SU-DHL-6 (cell line): ENCODE results near the gene ELP5.

ENCODE experiments used
- H2AFZ ChIP-seq: fragments of 200-600 bp; sonication (generic); 2 replicates; pipeline ENCODE4 v1.6.1; 2014; ENCODE audit warnings: low read depth, mild to moderate bottlenecking, moderate library complexity, mixed read lengths, antibody characterized with exemption, low read length; ENCODE audit not compliant: severe bottlenecking
- H3F3A ChIP-seq: fragments of 200-600 bp; shearing (Covaris generic); 2 replicates; pipeline ENCODE4 v1.6.0; 2016; ENCODE audit warnings: antibody characterized with exemption, mild to moderate bottlenecking; ENCODE audit not compliant: insufficient read depth
- H3K27ac ChIP-seq: fragments of 200-600 bp; sonication (generic); 2 replicates; pipeline ENCODE4 v1.5.1; 2016; ENCODE audit warnings: low read depth, mild to moderate bottlenecking, low read length, moderate library complexity, mixed read lengths
- H3K27me3 ChIP-seq: fragments of 200-600 bp; sonication (generic), shearing (Covaris generic); 2 replicates; pipeline ENCODE4 v1.6.0; 2014; ENCODE audit warnings: mild to moderate bottlenecking, low read length
- H3K36me3 ChIP-seq: fragments of 200-600 bp; sonication (generic); 2 replicates; pipeline ENCODE4 v1.6.1; 2014; ENCODE audit warnings: mild to moderate bottlenecking, low read length, mixed read lengths
- H3K4me2 ChIP-seq: fragments of 300-600, 200-600 bp; shearing (Covaris generic), sonication (generic); 2 replicates; pipeline ENCODE4 v1.6.0; 2014; ENCODE audit warnings: low read length, low read depth, mild to moderate bottlenecking; ENCODE audit not compliant: poor library complexity, severe bottlenecking
- H3K4me3 ChIP-seq: fragments of 200-600 bp; sonication (generic); 2 replicates; pipeline ENCODE4 v1.5.1; 2014; ENCODE audit warnings: antibody characterized with exemption, low read length, mild to moderate bottlenecking, mixed read lengths; ENCODE audit not compliant: insufficient read depth, poor library complexity, severe bottlenecking
- H3K79me2 ChIP-seq: fragments of 200-600 bp; sonication (generic); 2 replicates; pipeline ENCODE4 v1.6.1; 2014; ENCODE audit warnings: mild to moderate bottlenecking, low read length, moderate library complexity; ENCODE audit not compliant: insufficient read depth
- H3K9ac ChIP-seq: fragments of 200-600 bp; sonication (generic); 2 replicates; pipeline ENCODE4 v1.7.0; 2014; ENCODE audit warnings: mild to moderate bottlenecking, low read length
- H3K9me2 ChIP-seq: fragments of 200-600 bp; sonication (generic); replicated peaks from 2 replicates; pipeline ENCODE4 v1.6.1; 2014; ENCODE audit warnings: low read length; ENCODE audit not compliant: insufficient read depth
- H3K9me3 ChIP-seq: fragments of 200-600 bp; sonication (generic); 2 replicates; pipeline ENCODE4 v1.6.1; 2014; ENCODE audit warnings: low read length, mixed read lengths; ENCODE audit not compliant: insufficient read depth
- H4K20me1 ChIP-seq: fragments of 200-600 bp; sonication (generic); 2 replicates; pipeline ENCODE4 v1.6.1; 2014; ENCODE audit warnings: low read depth, mild to moderate bottlenecking, antibody characterized with exemption, low read length, moderate library complexity, mixed read lengths
- EZH2phosphoT487 ChIP-seq: fragments of 200-600 bp; sonication (generic), shearing (Covaris generic); conservative IDR thresholded peaks from 2 replicates; pipeline ENCODE4 v1.6.1; 2018; ENCODE audit warnings: mild to moderate bottlenecking, antibody characterized with exemption, low read length, moderate library complexity, mixed read lengths
- TF ChIP-seq, protein P1 (sequence below): fragments of 200-600 bp; sonication (generic); IDR thresholded peaks from one replicate; pipeline ENCODE4 v1.5.1; 2017; ENCODE audit warnings: antibody characterized with exemption, mild to moderate bottlenecking, low read length, moderate library complexity; ENCODE audit not compliant: insufficient read depth, poor library complexity, severe bottlenecking

The ELP5 gene

DNA sequence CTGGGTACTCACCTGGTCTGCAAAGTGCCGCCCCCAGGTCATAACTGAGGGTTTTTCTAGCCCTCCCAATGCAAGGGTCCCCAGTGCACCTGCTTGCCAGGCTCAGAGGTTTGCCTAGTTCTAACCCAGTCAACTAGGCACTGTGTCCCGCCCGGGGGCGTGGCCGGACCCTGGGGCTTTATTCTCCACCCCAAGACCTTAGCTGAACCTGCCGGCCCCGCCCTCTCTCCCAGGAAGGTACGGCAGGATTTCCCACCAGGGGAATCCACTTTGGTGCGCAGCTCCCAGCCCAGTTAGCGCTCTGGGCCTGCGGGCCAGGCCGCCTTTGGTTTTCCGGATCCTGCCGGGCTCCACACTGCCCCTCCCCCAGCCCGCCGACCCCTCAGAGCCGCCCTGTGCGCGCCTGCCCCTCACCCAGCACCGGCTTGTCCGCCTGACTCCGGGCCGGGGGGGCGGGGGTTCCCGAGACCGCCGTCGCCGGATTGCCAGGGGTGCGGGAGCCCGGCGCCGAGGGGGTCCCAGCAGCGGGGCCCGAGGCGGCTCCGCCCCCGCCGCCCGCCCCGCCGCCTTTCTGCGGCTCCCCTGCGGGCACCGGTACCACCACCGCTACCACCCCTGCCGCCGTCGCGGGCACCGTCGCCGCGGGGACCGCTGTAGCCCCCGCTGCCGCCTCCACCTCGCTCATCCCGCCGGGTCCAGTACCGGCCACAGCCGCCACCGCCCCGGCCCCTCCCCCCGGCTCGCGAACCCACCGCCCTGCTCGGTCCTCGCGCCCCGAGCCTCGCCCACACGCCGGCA lies 42.0 kb downstream of the ELP5 start:
- H3K9me3 ChIP-seq = no peaks in the 10 kb centered on the region
- no peaks in the 10 kb centered on the region for H3K79me2 ChIP-seq
- no peak overlapping the region for H3K4me2 ChIP-seq
- H3K9ac ChIP-seq = no peak overlapping the region
- H3K9me2 ChIP-seq = no peaks in the 10 kb centered on the region
- H2AFZ ChIP-seq = no peak overlapping the region
- no peaks in the 10 kb centered on the region for H4K20me1 ChIP-seq
- H3K27me3 ChIP-seq = no peaks in the 10 kb centered on the region
- no peaks in the 10 kb centered on the region for H3K36me3 ChIP-seq
- TF ChIP-seq, protein P1, sequence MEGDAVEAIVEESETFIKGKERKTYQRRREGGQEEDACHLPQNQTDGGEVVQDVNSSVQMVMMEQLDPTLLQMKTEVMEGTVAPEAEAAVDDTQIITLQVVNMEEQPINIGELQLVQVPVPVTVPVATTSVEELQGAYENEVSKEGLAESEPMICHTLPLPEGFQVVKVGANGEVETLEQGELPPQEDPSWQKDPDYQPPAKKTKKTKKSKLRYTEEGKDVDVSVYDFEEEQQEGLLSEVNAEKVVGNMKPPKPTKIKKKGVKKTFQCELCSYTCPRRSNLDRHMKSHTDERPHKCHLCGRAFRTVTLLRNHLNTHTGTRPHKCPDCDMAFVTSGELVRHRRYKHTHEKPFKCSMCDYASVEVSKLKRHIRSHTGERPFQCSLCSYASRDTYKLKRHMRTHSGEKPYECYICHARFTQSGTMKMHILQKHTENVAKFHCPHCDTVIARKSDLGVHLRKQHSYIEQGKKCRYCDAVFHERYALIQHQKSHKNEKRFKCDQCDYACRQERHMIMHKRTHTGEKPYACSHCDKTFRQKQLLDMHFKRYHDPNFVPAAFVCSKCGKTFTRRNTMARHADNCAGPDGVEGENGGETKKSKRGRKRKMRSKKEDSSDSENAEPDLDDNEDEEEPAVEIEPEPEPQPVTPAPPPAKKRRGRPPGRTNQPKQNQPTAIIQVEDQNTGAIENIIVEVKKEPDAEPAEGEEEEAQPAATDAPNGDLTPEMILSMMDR = no peak
- no peak for TF ChIP-seq EZH2phosphoT487
- no peak overlapping the region for H3K4me3 ChIP-seq
- no peaks in the 10 kb centered on the region for H3F3A ChIP-seq
- no peak overlapping the region for H3K27ac ChIP-seq

DNA sequence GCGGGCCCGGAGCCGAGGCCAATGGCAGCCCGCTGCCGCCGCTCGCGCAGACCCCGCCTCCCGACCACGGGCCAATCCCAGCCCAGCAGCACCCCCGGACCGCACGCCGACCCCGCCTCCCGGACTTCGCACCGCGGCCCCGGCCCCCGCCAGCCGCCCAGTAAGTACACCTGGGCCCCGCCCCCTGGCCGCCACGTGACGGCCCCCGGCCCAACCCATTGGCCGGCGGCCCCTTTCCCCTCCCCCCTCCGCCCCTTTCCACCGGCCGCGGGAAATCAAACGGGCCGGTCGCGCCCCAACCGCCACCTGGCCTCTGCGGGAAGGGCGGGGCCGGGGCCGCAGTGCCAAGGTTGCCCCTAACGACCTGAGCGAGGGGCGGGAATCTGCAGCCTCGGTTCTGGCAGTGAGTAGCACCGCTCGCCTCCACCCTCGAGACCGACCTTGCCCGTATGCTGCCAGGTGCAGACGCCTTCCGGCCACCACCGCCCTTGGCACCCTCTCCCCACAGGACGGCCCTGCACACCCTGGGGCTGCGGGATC lies 42.7 kb downstream of the ELP5 start, which contains the start of gene YBX2:
YBX2 (minus strand) TSS at position 26 of the 540 bp plus-strand sequence. CDS start 139 bp downstream, outside the sequence.
- no peaks in the 10 kb centered on the region for H3K79me2 ChIP-seq
- no peaks in the 10 kb centered on the region for H3K9me3 ChIP-seq
- H3K4me3 ChIP-seq = peak within 1 kb of the TSS; percentile 18
- no peaks in the 10 kb centered on the region for H3K9me2 ChIP-seq
- H3K9ac ChIP-seq = 0 out of 2 replicates have a peak within 1 kb of the TSS, but pooled peaks have one; percentile 24
- H2AFZ ChIP-seq = no peak within 1 kb of the TSS
- H3K4me2 ChIP-seq = peak within 1 kb of the TSS; percentile 46
- H3K36me3 ChIP-seq = no peaks in the 10 kb centered on the region
- H4K20me1 ChIP-seq = no peaks in the 10 kb centered on the region
- H3K27me3 ChIP-seq = no peaks in the 10 kb centered on the region
- H3F3A ChIP-seq = no peaks in the 10 kb centered on the region
- TF ChIP-seq, protein P1 = no peak
- TF ChIP-seq EZH2phosphoT487 = no peak
- H3K27ac ChIP-seq = no peak within 1 kb of the TSS

DNA sequence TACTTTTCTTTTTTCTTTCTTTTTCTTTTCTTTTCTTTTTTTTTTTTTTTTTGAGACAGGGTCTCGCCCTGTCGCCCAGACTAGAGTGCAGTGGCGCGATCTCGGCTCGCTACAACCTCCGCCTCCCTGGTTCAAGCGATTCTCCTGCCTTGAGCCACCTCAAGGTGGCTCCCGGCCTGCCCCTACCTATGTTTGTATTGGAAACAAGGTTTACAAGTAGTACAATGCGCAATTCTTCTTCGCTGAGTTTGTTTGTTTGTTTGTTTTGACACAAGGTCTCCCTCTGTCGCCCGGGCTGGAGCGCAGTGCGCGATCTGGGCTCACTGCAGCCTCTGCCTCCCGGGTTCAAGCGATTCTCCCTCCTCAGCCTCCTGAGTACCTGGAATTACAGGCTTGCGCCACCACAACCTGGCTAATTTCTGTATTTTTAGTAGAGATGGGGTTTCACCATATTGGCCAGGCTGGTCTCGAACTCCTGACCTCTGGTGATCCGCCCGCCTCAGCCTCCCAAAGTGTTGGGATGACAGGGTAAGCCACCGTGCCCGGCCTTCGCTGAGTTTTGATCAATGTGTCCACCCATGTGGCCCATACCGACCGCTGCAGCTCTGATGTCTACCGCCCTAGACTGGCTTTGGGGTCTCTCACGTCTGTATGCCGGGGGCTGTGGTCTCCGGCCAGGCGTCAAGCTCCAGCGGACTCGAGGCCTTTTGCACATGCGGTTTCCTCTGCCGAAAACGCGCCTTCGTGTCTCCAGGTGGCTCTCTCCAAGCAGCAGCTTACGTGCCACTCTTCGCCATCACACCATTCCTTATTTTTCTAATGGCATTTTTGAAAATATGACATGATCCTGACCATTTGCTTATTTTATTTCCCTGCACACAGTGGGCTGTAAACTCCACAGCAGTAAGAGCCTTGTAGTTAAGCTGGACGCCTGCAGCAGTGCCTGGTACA lies 43.5 kb downstream of the ELP5 start:
- Histone ChIP-seq H2AFZ (peak overlapping the region; percentile 42), H3K4me2 (peak overlapping the region; percentile 46), H3K36me3 (no peaks in the 10 kb centered on the region), H4K20me1 (no peaks in the 10 kb centered on the region), H3F3A (no peaks in the 10 kb centered on the region), H3K79me2 (no peaks in the 10 kb centered on the region), H3K27me3 (no peaks in the 10 kb centered on the region), H3K9me3 (no peaks in the 10 kb centered on the region), H3K27ac (no peak overlapping the region), H3K9ac (0 out of 2 replicates have a peak overlapping the region, but pooled peaks have one; percentile 24), H3K4me3 (no peak overlapping the region), H3K9me2 (no peaks in the 10 kb centered on the region)
- TF ChIP-seq, protein P1 = no peak
- no peak for TF ChIP-seq EZH2phosphoT487
